ENCODE results near the gene PPP2R2C.

PPP2R2C gene

GRCh38 chr4:6415031-6415705 lies 57.2 kb downstream of the PPP2R2C start:
- POLR2A ChIA-PET: no interaction called here
- no peak overlapping the region for H3K27ac ChIP-seq (ENCODE audit: extremely low read depth, low read depth, low read length)

More at GRCh38 chr4:6415031-6415705, 57.2 kb downstream of the PPP2R2C start:
- CTCF ChIA-PET: interaction anchor here (0.5 to 0.6 kb wide), 2 partner anchors 272 to 606 kb away, joined by 4 to 6 read pairs; no protein-coding TSS in a partner anchor
- no peak for TF ChIP-seq ZNF311 (tag by site-specific recombination; IDR thresholded peaks at IDR 0.05; ENCODE audit: borderline replicate concordance)
- no peak for TF ChIP-seq ZNF513 (tag by site-specific recombination; IDR thresholded peaks at IDR 0.05)
- no peak for TF ChIP-seq ZFP41 (tag by site-specific recombination; IDR thresholded peaks at IDR 0.05; ENCODE audit: borderline replicate concordance)
- TF ChIP-seq BCL11B (tag by site-specific recombination; IDR thresholded peaks at IDR 0.05; ENCODE audit: low read depth): no peak
- no peak for TF ChIP-seq ZNF23 (tag by site-specific recombination; IDR thresholded peaks at IDR 0.05; ENCODE audit: borderline replicate concordance)
- TF ChIP-seq ZNF639 (tag by site-specific recombination; IDR thresholded peaks at IDR 0.05): no peak
- no peak for TF ChIP-seq ZNF518A (tag by site-specific recombination; conservative IDR thresholded peaks at IDR 0.05; ENCODE audit: low read depth)
- TF ChIP-seq ZFHX2 (tag by site-specific recombination; conservative IDR thresholded peaks at IDR 0.05): no peak
- no peak for TF ChIP-seq GFI1B (tag by site-specific recombination; IDR thresholded peaks at IDR 0.05)
- no peak for TF ChIP-seq ZNF555 (tag by site-specific recombination; conservative IDR thresholded peaks at IDR 0.05)
- TF ChIP-seq YY2 (tag by site-specific recombination; IDR thresholded peaks at IDR 0.05): no peak
- no peak for TF ChIP-seq ZNF629 (tag by site-specific recombination; IDR thresholded peaks at IDR 0.05)
- TF ChIP-seq ZNF112 (tag by site-specific recombination; IDR thresholded peaks at IDR 0.05): no peak
- no peak for TF ChIP-seq ZBTB1 (tag by site-specific recombination; IDR thresholded peaks at IDR 0.05)
- no peak for TF ChIP-seq ELK4 (IDR thresholded peaks at IDR 0.05; ENCODE audit: borderline replicate concordance, low read depth, low read length)
- no peak for TF ChIP-seq ZNF155 (tag by site-specific recombination; IDR thresholded peaks at IDR 0.05)
- no peak for TF ChIP-seq SCRT2 (tag by site-specific recombination; IDR thresholded peaks at IDR 0.05)
- TF ChIP-seq ZNF664 (tag by site-specific recombination; IDR thresholded peaks at IDR 0.05): no peak
- TF ChIP-seq, protein P1, sequence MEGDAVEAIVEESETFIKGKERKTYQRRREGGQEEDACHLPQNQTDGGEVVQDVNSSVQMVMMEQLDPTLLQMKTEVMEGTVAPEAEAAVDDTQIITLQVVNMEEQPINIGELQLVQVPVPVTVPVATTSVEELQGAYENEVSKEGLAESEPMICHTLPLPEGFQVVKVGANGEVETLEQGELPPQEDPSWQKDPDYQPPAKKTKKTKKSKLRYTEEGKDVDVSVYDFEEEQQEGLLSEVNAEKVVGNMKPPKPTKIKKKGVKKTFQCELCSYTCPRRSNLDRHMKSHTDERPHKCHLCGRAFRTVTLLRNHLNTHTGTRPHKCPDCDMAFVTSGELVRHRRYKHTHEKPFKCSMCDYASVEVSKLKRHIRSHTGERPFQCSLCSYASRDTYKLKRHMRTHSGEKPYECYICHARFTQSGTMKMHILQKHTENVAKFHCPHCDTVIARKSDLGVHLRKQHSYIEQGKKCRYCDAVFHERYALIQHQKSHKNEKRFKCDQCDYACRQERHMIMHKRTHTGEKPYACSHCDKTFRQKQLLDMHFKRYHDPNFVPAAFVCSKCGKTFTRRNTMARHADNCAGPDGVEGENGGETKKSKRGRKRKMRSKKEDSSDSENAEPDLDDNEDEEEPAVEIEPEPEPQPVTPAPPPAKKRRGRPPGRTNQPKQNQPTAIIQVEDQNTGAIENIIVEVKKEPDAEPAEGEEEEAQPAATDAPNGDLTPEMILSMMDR (tag by site-specific recombination; IDR thresholded peaks at IDR 0.05): no peak
- Histone ChIP-seq H3K4me3 (ENCODE audit: low read depth, low read length) (no peak overlapping the region), H3K4me1 (ENCODE audit: control insufficient read depth, insufficient read depth, low read length) (no peaks in the 10 kb centered on the region), H3K9me3 (ENCODE audit: control insufficient read depth, insufficient read depth, low read depth, low read length) (no peaks in the 10 kb centered on the region), H3K36me3 (ENCODE audit: control insufficient read depth in 2 of 2, insufficient read depth in 1 of 2, low read length in 2 of 2) (no peaks in the 10 kb centered on the region)
